Calu3 (cell line): ENCODE measurements around the gene HDAC8. TPM values are rescaled to one million over a fixed set of nuclear protein-coding genes. Genes with fewer than 3 reads are reported as not detected.
A peak's percentile ranks its signal among the peaks of the same experiment; 100 is the strongest.
"Not testable (repeated sequence)": the region's sequence is repeated elsewhere in the genome, so short reads cannot be mapped to it uniquely, and the experiment has no call there.

ENCODE experiments used
- BruUV-seq: library from RNA; stranded (reverse); fragments of 400-500 nt; replicated peaks from 2 replicates; lab custom pipeline; 2021; lab: Mats Ljungman, UMichigan
- CTCF ChIA-PET: fragments of 300-600 bp; sonication (Branson Sonifier 250); formaldehyde crosslinking; loops from one replicate; lab custom pipeline; 2022; ENCODE audit warnings: antibody characterized with exemption; lab: Charles Lee
- DNase-seq: peaks from one replicate; pipeline ENCODE4 v3.0.0; 2022
- H3K27ac Mint-ChIP-seq: one replicate; pipeline ENCODE4 v1.8.0; 2022; ENCODE audit warnings: mixed read lengths; ENCODE audit not compliant: unreplicated experiment
- H3K27me3 Mint-ChIP-seq: one replicate; pipeline ENCODE4 v1.8.0; 2022; ENCODE audit warnings: mixed read lengths; ENCODE audit not compliant: unreplicated experiment
- H3K36me3 Mint-ChIP-seq: one replicate; pipeline ENCODE4 v1.8.0; 2022; ENCODE audit warnings: mild to moderate bottlenecking, moderate library complexity, mixed read lengths; ENCODE audit not compliant: insufficient read depth, unreplicated experiment
- H3K4me1 Mint-ChIP-seq: one replicate; pipeline ENCODE4 v1.8.0; 2022; ENCODE audit warnings: mild to moderate bottlenecking, low read depth, mixed read lengths; ENCODE audit not compliant: unreplicated experiment
- H3K4me3 Mint-ChIP-seq: one replicate; pipeline ENCODE4 v1.8.0; 2022; ENCODE audit warnings: mild to moderate bottlenecking, low read depth, moderate library complexity, mixed read lengths; ENCODE audit not compliant: unreplicated experiment
- H3K9me3 Mint-ChIP-seq: one replicate; pipeline ENCODE4 v1.8.0; 2022; ENCODE audit warnings: low read depth, mixed read lengths; ENCODE audit not compliant: unreplicated experiment
- CTCF ChIP-seq: fragments of 200-600 bp; IDR thresholded peaks from one replicate; pipeline ENCODE4 v1.8.0; 2022; ENCODE audit warnings: antibody characterized with exemption; ENCODE audit not compliant: unreplicated experiment
- intact Hi-C: fragments of 100-400 bp; cut with micrococcal nuclease; formaldehyde crosslinking; loops from one replicate; pipeline ENCODE4 v1.10.0; 2022; ENCODE audit not compliant: unreplicated experiment
- total RNA-seq: library from RNA; stranded (reverse); gene quantifications from 2 replicates; pipeline ENCODE4 v1.2.3, GENCODE V29; 2022

The HDAC8 gene
- total RNA-seq, 1 experiment from 2014 or later: 52.5 TPM

DNA sequence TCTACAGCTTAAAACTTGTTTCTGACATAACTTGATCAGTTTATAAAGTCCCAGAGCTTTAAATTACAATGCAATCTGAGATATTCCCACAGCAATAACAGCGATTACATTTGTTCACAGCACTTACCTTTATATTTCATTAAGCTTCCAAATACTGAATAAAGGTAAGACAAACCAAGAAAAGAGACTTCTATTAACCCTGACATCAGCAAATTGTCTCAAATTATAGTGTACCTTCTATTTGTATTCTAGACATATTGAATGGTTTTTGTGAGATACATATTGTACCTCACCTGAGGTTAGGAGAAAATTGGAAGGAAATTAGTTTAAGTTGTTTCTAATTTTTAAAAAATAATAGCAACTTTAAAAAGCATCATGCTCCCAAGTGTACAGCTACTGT is 111.9 kb downstream of the HDAC8 start:
- no peaks in the 10 kb centered on the region for H3K27me3 Mint-ChIP-seq
- TF ChIP-seq CTCF: no peak
- CTCF ChIA-PET: no interaction called here
- BruUV-seq: no TSS peak
- no peak overlapping the region for H3K27ac Mint-ChIP-seq
- no peak overlapping the region for H3K4me3 Mint-ChIP-seq
- H3K4me1 Mint-ChIP-seq: no peaks in the 10 kb centered on the region
- H3K36me3 Mint-ChIP-seq: no peaks in the 10 kb centered on the region
- intact Hi-C loops: no loop called here
- no peak for DNase-seq
- no peaks in the 10 kb centered on the region for H3K9me3 Mint-ChIP-seq

DNA sequence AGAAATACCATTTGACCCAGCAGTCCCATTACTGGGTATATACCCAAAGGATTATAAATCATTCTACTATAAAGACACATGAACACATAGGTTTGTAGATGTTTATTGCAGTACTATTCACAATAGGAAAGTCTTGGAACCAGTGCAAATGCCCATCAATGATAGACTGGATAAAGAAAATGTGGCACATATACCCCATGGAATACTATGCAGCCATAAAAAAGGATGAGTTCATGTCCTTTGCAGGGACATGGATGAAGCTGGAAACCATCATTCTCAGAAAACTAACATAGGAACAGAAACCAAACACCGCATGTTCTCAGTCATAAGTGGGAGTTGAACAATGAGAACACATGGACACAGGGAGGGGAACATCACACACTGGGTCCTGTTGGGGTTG is 123.6 kb downstream of the HDAC8 start:
- H3K36me3 Mint-ChIP-seq, intact Hi-C loops, DNase-seq, H3K27me3 Mint-ChIP-seq, H3K4me1 Mint-ChIP-seq, CTCF ChIA-PET, H3K27ac Mint-ChIP-seq, BruUV-seq, H3K4me3 Mint-ChIP-seq, H3K9me3 Mint-ChIP-seq: not testable (repeated sequence)

DNA sequence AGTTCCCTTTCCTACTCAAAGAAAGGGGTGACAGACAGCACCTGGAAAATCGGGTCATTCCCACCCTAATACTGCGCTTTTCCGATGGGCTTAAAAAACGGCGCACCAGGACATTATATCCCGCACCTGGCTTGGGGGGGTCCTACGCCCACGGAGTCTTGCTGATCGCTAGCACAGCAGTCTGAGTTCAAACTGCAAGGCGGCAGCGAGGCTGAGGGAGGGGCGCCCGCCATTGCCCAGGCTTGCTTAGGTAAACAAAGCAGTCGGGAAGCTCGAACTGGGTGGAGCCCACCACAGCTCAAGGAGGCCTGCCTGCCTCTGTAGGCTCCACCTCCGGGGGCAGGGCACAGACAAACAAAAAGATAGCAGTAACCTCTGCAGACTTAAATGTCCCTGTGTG is 131.9 kb downstream of the HDAC8 start:
- H3K4me1 Mint-ChIP-seq, DNase-seq, H3K4me3 Mint-ChIP-seq, H3K27ac Mint-ChIP-seq, CTCF ChIA-PET, intact Hi-C loops, H3K36me3 Mint-ChIP-seq, BruUV-seq, H3K27me3 Mint-ChIP-seq: not testable (repeated sequence)
- peaks cover 13% of the 10 kb centered on the region for H3K9me3 Mint-ChIP-seq

DNA sequence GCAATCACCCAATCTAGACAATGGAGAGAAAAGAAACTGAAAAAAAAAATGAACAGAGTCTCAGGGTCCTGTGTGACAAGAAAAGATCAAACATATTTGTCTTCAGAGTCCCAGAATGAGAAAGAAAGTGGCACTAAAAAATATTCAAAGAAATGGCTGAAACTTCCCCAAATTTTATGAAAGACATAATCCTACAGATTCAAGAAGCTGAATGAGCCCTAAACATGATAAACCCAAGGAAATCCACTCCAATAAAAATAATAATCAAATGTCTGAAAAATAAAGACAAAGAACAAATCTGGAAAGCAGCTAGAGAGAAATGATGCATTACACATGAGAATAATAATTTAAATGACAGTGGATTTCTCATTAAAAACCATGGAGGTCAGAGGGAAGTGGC is 136.6 kb downstream of the HDAC8 start:
- no peak for TF ChIP-seq CTCF

DNA sequence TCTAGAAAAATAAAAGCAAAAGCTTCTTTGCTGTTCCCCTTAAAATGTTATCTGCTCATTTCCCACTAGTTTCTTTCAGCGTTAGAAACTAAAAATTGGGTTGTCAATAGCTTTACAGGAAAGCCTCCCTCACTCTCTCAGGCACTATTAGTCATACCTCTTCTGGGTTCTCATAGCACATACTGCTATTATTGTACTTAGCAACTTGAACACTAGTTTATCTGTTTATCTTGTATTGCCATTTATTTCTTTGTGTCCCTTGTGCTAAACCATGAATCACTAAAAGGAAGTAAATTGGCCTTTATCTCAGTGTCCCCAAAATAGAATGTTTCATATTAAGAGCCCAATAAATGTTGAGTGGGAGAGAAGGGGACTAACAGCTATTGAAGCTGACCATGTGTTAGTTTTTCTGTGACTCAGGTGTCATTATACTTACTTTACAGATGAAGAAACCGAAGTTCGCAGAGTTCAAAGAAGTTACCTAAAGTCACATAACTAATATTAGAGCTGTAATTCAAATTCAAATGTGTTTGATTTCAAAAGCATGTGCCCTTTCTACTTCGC is 142.2 kb downstream of the HDAC8 start:
- intact Hi-C loops: no loop called here
- H3K27ac Mint-ChIP-seq: peak overlapping the region; percentile 16
- peaks cover 19% of the 10 kb centered on the region for H3K4me1 Mint-ChIP-seq
- no peak for DNase-seq
- no peaks in the 10 kb centered on the region for H3K36me3 Mint-ChIP-seq
- no peaks in the 10 kb centered on the region for H3K9me3 Mint-ChIP-seq
- CTCF ChIA-PET: no interaction called here
- no peak for TF ChIP-seq CTCF
- H3K27me3 Mint-ChIP-seq: no peaks in the 10 kb centered on the region
- no peak overlapping the region for H3K4me3 Mint-ChIP-seq
- BruUV-seq: no TSS peak

More for the DNA sequence above, 136.6 kb downstream of the HDAC8 start:
- no TSS peak for BruUV-seq
- intact Hi-C loops: no loop called here
- Mint-ChIP-seq H3K4me1 (peaks cover 7% of the 10 kb centered on the region), H3K27ac (no peak overlapping the region), H3K9me3 (peaks cover 13% of the 10 kb centered on the region), H3K27me3 (no peaks in the 10 kb centered on the region), H3K4me3 (no peak overlapping the region), H3K36me3 (no peaks in the 10 kb centered on the region)
- DNase-seq: no peak
- CTCF ChIA-PET: no interaction called here
